Measurements from ENCODE around the gene C2CD2.

C2CD2 gene

DNA sequence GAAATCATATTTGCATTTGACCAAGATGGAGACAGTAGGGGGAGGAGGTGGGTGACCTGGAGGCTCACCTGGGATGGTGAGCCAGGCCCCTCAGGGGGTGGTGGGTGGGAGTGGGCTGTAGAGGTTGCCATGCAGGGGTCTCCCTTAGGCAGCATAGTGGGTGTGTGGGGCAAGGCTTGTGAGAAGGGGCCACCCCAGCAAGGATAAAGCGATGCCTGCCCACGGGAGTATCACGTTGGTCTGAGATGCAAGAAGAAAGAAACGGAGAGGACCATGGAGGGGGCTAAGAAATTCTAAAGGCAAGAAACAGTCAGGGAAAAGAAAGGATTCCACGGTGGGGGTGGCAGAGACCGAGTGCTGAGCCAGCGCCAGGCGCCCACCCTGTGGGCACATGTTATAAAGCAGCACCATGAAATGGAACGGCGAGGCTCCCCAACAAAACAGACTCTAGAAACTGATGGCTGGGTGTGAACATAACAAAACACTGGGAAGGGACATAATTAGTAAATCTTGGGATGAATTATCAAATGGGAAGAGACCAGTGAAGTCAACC is 11.7 kb upstream of the C2CD2 start:
- no peak for DNase-seq (ENCODE audit: low read depth)
- TF ChIP-seq, protein P1, sequence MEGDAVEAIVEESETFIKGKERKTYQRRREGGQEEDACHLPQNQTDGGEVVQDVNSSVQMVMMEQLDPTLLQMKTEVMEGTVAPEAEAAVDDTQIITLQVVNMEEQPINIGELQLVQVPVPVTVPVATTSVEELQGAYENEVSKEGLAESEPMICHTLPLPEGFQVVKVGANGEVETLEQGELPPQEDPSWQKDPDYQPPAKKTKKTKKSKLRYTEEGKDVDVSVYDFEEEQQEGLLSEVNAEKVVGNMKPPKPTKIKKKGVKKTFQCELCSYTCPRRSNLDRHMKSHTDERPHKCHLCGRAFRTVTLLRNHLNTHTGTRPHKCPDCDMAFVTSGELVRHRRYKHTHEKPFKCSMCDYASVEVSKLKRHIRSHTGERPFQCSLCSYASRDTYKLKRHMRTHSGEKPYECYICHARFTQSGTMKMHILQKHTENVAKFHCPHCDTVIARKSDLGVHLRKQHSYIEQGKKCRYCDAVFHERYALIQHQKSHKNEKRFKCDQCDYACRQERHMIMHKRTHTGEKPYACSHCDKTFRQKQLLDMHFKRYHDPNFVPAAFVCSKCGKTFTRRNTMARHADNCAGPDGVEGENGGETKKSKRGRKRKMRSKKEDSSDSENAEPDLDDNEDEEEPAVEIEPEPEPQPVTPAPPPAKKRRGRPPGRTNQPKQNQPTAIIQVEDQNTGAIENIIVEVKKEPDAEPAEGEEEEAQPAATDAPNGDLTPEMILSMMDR (IDR thresholded peaks at IDR 0.05; ENCODE audit: control insufficient read depth, insufficient read depth, low read depth, low read length, missing control alignments): no peak

DNA sequence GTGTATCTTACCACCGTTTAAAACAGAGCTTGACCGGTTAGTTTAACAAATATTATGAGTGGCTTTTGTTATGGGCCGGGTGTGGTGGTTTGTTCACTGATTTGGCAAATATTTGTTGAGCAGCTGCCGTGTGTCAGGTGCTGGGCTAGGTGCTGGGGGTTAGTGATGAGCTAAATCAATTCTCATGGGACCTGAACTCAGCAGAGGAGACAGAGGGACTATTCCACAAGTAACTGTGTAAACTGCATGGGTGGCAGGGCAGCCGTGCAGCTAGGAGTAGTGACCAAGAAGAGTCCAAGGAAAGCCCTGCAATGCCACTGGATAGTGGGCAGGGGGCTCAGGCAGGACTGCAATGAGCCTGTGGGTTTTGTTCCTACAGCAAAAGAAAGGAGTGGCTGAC is 11.2 kb upstream of the C2CD2 start:
- H3K4me3 ChIP-seq (ENCODE audit: control insufficient read depth, low read depth, low read length): no peak overlapping the region
- TF ChIP-seq, protein P1 (IDR thresholded peaks at IDR 0.05; ENCODE audit: control insufficient read depth, insufficient read depth, low read depth, low read length, missing control alignments): no peak
- DNase-seq (ENCODE audit: low read depth): no peak

More for the DNA sequence above, 11.7 kb upstream of the C2CD2 start:
- no peak overlapping the region for H3K4me3 ChIP-seq (ENCODE audit: control insufficient read depth, low read depth, low read length)

DNA sequence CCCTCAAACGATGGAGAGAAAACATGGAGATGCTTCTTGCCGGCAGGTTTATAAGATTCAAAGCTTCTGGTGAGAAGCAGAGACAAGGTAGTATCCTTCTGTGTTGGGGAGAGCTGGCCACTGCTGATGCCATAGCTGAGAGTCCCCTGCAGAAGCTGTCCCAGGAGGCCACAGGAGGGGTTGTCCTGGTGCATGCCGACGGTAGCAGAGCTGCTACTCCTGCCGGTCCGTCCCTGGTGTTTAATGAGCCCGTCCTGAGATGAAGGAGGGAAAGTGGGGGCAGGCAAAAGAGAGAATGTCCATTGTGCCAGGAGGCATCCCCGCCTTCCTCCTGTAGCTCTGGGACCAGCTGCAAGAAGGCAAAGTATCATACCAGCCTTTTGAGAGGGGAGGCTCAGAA is 10.4 kb upstream of the C2CD2 start:
- DNase-seq (ENCODE audit: low read depth): no peak
- H3K4me3 ChIP-seq (ENCODE audit: control insufficient read depth, low read depth, low read length): no peak overlapping the region
- TF ChIP-seq, protein P1 (IDR thresholded peaks at IDR 0.05; ENCODE audit: control insufficient read depth, insufficient read depth, low read depth, low read length, missing control alignments): no peak

DNA sequence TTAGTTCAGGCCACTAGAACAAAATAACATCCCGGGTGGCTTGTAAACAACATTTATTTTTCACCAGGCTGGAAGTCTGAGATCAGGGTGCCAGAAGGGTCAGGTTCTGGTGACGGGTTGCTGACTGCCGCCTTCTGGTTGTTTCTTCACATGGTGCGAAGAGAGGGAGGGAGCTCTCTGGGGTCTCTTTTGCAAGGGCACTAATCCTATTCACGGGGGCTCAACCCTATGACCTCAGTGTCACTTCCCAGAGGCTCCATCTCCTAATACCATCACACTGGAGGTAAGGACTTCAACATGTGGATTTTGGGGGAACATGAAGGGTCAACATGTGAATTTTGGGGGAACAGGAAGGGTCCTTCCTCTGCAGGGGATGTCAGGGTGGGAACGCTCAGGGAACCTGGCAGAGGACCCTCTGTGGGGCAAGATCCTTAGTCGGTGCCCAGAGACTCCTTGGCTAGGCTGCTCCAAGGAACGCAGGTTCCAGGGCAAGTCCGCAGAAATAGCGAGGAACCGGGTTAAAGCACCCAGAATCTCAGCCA is 8.7 kb upstream of the C2CD2 start:
- TF ChIP-seq, protein P1 (IDR thresholded peaks at IDR 0.05; ENCODE audit: control insufficient read depth, insufficient read depth, low read depth, low read length, missing control alignments): no peak
- no peak for DNase-seq (ENCODE audit: low read depth)
- H3K4me3 ChIP-seq (ENCODE audit: control insufficient read depth, low read depth, low read length): no peak overlapping the region

DNA sequence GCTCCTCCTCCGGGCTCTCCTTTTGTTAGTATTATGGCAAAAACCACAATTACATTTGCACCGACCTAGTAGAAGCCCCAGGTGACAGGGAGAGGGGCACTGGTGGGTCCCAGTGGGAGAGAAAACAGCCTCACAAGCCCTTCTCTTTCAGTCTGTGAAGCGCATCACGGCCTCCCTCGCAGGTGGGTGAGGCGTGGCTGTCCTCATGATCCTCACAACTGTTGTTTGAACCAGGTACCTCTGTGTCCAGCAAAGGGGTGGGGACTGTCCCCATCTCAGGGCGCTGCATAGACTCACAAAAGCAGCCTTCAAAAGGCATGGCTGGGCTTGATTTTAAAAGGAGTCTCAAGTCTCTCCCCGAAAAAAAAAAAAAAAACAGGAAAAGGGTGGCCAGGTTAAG is 7.9 kb upstream of the C2CD2 start:
- DNase-seq (ENCODE audit: low read depth): no peak
- H3K4me3 ChIP-seq (ENCODE audit: control insufficient read depth, low read depth, low read length): no peak overlapping the region
- TF ChIP-seq, protein P1 (IDR thresholded peaks at IDR 0.05; ENCODE audit: control insufficient read depth, insufficient read depth, low read depth, low read length, missing control alignments): no peak

DNA sequence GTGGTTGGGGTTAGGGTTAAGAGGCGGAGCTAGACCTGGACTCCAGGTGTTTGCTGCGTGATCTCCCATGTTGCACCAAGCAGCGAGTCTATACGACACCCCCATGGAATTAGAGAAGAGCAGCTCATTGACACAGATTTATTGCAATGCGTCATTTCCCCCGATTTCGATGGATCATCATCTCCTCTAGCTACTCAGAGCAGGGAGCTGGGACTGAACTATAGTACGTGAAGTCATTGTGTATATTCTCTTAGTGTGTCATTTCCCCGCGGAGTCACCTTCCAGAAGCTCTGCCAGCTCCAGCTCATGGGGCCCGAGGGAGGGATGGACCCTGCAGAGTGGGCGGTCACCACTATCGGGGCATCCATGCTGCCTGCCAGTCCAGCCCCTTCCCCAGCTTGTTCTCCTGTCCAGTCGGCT is 7.5 kb upstream of the C2CD2 start:
- TF ChIP-seq, protein P1 (IDR thresholded peaks at IDR 0.05; ENCODE audit: control insufficient read depth, insufficient read depth, low read depth, low read length, missing control alignments): no peak
- DNase-seq (ENCODE audit: low read depth): no peak
- H3K4me3 ChIP-seq (ENCODE audit: control insufficient read depth, low read depth, low read length): no peak overlapping the region

Measured in AG09309 (cell line).